ENCODE results near the gene NOC2L. TPM values are rescaled to one million over a fixed set of nuclear protein-coding genes. Genes with fewer than 3 reads are reported as not detected.

The NOC2L gene
- total and polyA plus RNA-seq, 9 donors = 17.8 to 55.2 (median 41.4) TPM

DNA sequence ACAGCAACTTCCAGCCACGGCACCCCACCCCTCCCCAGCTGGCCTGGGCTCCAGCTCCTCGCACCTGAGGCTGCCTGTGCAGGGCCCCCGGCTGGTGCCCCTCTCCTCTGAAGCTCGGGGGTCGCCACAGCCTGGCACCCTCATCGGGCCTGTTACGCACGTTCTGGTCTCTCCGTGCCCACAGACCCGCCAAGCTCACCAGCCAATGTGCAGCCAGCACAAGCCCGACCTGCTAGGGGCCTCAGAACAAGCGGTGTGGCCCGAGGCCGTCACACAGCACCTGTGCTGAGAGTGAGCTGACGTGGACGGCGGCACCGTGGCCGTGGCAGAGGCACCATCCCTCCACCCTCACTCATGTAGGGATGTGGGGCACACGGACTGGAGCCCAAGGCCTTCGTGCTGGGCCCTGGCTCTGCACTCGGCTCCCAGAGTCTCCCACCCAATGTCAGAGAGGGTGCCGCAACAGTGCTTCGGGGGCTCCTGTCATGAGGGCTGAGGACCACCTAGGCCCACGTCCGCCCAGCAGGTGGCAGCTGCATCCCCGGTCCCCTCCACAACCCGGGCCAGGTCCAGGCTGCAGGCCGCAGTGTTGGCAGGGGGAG lies 39.7 kb downstream of the NOC2L start:
- Histone ChIP-seq H3K9me3 (no peaks in the 10 kb centered on the region), H3K4me3 (no peak overlapping the region), H3K36me3 (no peaks in the 10 kb centered on the region), H3K4me1 (ENCODE audit: insufficient read depth) (peaks cover 18% of the 10 kb centered on the region), H3K27me3 (no peaks in the 10 kb centered on the region), H3K27ac (no peak overlapping the region)
- TF ChIP-seq POLR2A (IDR thresholded peaks at IDR 0.05) = no peak
- TF ChIP-seq EP300 (IDR thresholded peaks at IDR 0.05) = no peak
- TF ChIP-seq, protein P1, sequence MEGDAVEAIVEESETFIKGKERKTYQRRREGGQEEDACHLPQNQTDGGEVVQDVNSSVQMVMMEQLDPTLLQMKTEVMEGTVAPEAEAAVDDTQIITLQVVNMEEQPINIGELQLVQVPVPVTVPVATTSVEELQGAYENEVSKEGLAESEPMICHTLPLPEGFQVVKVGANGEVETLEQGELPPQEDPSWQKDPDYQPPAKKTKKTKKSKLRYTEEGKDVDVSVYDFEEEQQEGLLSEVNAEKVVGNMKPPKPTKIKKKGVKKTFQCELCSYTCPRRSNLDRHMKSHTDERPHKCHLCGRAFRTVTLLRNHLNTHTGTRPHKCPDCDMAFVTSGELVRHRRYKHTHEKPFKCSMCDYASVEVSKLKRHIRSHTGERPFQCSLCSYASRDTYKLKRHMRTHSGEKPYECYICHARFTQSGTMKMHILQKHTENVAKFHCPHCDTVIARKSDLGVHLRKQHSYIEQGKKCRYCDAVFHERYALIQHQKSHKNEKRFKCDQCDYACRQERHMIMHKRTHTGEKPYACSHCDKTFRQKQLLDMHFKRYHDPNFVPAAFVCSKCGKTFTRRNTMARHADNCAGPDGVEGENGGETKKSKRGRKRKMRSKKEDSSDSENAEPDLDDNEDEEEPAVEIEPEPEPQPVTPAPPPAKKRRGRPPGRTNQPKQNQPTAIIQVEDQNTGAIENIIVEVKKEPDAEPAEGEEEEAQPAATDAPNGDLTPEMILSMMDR (IDR thresholded peaks at IDR 0.05) = no peak
- intact Hi-C loops (cut with DNase I) = no loop called here
- WGBS, 3 donors = 62 to 82% (median 78%) methylated on average over 29 of the region's 29 CpGs
- no peak for DNase-seq

DNA sequence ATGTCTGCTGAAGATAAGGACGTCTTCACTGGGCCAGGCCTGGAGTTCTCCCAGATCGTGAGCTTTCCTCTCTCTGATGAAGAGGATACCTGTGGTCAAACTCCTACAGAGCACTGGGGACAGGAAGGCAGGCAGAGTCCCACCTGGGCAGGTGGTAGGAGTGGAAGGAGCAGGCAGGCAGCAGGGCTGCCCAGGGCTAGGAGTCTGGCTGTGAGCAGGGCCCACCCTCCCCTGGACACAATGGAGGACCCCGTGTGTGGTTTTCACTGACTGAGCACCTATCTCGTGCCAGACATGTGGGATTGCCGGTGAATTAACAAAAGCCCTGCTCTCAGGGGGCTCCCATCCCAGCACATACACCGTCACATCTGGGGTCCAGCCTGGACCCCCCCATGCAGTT lies 40.2 kb downstream of the NOC2L start:
- intact Hi-C loops (cut with DNase I) = no loop called here
- H3K36me3 ChIP-seq = no peaks in the 10 kb centered on the region
- H3K4me3 ChIP-seq = no peak overlapping the region
- no peak for DNase-seq
- TF ChIP-seq, protein P1 (IDR thresholded peaks at IDR 0.05) = no peak
- TF ChIP-seq EP300 (IDR thresholded peaks at IDR 0.05) = no peak
- TF ChIP-seq POLR2A (IDR thresholded peaks at IDR 0.05) = no peak
- WGBS, 3 donors = 45 to 60% (median 54%) methylated on average over 6 of the region's 6 CpGs
- H3K4me1 ChIP-seq (ENCODE audit: insufficient read depth) = peaks cover 18% of the 10 kb centered on the region
- no peaks in the 10 kb centered on the region for H3K27me3 ChIP-seq
- no peaks in the 10 kb centered on the region for H3K9me3 ChIP-seq
- no peak overlapping the region for H3K27ac ChIP-seq

DNA sequence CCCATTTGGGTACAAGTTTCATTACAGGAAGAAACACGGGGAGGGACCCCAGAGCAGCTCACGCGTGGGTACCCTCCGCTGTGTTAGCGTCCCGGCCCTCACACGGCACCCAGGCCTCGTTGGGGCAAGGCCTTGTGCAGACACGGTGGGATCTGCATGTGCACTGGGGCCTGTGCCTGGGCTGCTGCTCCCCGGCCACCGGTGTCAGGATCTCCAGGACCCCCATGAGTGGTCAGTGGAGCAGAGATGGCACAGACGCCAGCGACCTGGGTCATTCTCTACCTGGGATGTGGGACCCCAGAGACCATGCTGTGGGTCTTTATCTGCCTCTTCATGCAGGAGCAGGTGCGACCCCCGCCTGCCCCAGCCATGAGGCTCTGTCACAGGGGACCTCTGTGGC lies 40.7 kb downstream of the NOC2L start:
- DNase-seq = no peak
- Histone ChIP-seq H3K27ac (no peak overlapping the region), H3K27me3 (no peaks in the 10 kb centered on the region), H3K4me1 (ENCODE audit: insufficient read depth) (peaks cover 16% of the 10 kb centered on the region), H3K9me3 (no peaks in the 10 kb centered on the region), H3K36me3 (no peaks in the 10 kb centered on the region), H3K4me3 (no peak overlapping the region)
- WGBS, 3 donors = 55 to 61% (median 57%) methylated on average over 12 to 15 of the region's 15 CpGs
- intact Hi-C loops (cut with DNase I) = no loop called here
- TF ChIP-seq, protein P1 (IDR thresholded peaks at IDR 0.05) = no peak
- no peak for TF ChIP-seq POLR2A (IDR thresholded peaks at IDR 0.05)
- no peak for TF ChIP-seq EP300 (IDR thresholded peaks at IDR 0.05)

DNA sequence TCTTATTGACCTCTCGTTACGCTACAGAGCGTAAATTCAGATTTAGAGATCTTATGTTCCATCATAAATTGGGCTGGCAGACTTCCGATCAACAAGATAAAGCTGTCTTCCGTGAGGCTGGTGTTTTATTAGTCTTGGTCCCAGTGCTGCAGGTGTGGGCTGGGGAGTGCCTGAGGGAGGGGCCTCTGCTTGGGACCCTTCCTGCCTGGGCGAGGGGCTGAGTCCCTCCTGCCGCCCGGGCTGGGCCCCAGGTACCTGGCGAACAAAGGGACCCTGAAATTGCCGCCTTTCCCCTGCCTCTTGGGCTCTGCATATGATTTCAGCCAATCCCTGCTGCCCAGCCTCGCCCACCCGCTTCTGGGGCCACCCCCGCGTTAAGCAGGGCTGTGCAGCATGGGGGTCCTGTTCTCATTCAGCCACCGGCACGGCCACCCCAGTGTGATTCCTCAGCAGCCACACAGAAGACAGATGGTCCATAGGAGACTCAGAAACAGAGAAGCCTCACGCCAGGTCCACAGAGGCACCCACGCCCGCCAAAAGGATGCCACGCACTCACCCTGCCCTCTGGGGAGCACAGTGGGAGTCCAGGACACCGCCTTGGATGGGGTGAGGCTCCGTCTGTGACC lies 41.5 kb downstream of the NOC2L start:
- intact Hi-C loops (cut with DNase I) = no loop called here
- 24 to 45% (median 41%) methylated on average over 22 of the region's 22 CpGs for WGBS, 3 donors
- no peak overlapping the region for H3K27ac ChIP-seq
- H3K9me3 ChIP-seq = no peaks in the 10 kb centered on the region
- H3K36me3 ChIP-seq = no peaks in the 10 kb centered on the region
- no peaks in the 10 kb centered on the region for H3K27me3 ChIP-seq
- TF ChIP-seq, protein P1 (IDR thresholded peaks at IDR 0.05) = no peak
- TF ChIP-seq POLR2A (IDR thresholded peaks at IDR 0.05) = no peak
- H3K4me1 ChIP-seq (ENCODE audit: insufficient read depth) = peaks cover 11% of the 10 kb centered on the region
- peak in 1 of 5 donors; percentile 6 for DNase-seq
- no peak overlapping the region for H3K4me3 ChIP-seq

Measured in ovary (tissue), 9 donors.